ENCODE measurements around the gene ADAD1. TPM values are rescaled to one million over a fixed set of nuclear protein-coding genes. Genes with fewer than 3 reads are reported as not detected.

ADAD1 gene
- total RNA-seq, 1 donor from 2014 or later = not detected

GRCh38 chr4:122403861-122404260, 25.1 kb downstream of the ADAD1 start:
- no peak for DNase-seq (ENCODE audit: extremely low spot score, unreplicated experiment)
- no peaks in the 10 kb centered on the region for H3K9me3 Mint-ChIP-seq (ENCODE audit: unreplicated experiment)
- H3K4me1 Mint-ChIP-seq (ENCODE audit: unreplicated experiment) = no peaks in the 10 kb centered on the region
- no peaks in the 10 kb centered on the region for H3K36me3 Mint-ChIP-seq (ENCODE audit: unreplicated experiment)
- H3K4me3 Mint-ChIP-seq (ENCODE audit: unreplicated experiment) = no peak overlapping the region
- TF ChIP-seq, protein P1, sequence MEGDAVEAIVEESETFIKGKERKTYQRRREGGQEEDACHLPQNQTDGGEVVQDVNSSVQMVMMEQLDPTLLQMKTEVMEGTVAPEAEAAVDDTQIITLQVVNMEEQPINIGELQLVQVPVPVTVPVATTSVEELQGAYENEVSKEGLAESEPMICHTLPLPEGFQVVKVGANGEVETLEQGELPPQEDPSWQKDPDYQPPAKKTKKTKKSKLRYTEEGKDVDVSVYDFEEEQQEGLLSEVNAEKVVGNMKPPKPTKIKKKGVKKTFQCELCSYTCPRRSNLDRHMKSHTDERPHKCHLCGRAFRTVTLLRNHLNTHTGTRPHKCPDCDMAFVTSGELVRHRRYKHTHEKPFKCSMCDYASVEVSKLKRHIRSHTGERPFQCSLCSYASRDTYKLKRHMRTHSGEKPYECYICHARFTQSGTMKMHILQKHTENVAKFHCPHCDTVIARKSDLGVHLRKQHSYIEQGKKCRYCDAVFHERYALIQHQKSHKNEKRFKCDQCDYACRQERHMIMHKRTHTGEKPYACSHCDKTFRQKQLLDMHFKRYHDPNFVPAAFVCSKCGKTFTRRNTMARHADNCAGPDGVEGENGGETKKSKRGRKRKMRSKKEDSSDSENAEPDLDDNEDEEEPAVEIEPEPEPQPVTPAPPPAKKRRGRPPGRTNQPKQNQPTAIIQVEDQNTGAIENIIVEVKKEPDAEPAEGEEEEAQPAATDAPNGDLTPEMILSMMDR (IDR thresholded peaks at IDR 0.05) = no peak
- H3K27me3 Mint-ChIP-seq (ENCODE audit: unreplicated experiment) = peaks cover 39% of the 10 kb centered on the region
- no peak overlapping the region for H3K27ac Mint-ChIP-seq (ENCODE audit: unreplicated experiment)

GRCh38 chr4:122412547-122412946, 33.7 kb downstream of the ADAD1 start:
- H3K27ac Mint-ChIP-seq (ENCODE audit: unreplicated experiment) = no peak overlapping the region
- peaks cover 42% of the 10 kb centered on the region for H3K27me3 Mint-ChIP-seq (ENCODE audit: unreplicated experiment)
- H3K4me3 Mint-ChIP-seq (ENCODE audit: unreplicated experiment) = no peak overlapping the region
- H3K4me1 Mint-ChIP-seq (ENCODE audit: unreplicated experiment) = no peaks in the 10 kb centered on the region
- H3K36me3 Mint-ChIP-seq (ENCODE audit: unreplicated experiment) = no peaks in the 10 kb centered on the region
- no peaks in the 10 kb centered on the region for H3K9me3 Mint-ChIP-seq (ENCODE audit: unreplicated experiment)
- DNase-seq (ENCODE audit: extremely low spot score, unreplicated experiment) = no peak
- TF ChIP-seq, protein P1 (IDR thresholded peaks at IDR 0.05) = no peak

GRCh38 chr4:122423246-122423645, 44.4 kb downstream of the ADAD1 start:
- H3K4me1 Mint-ChIP-seq (ENCODE audit: unreplicated experiment) = no peaks in the 10 kb centered on the region
- no peaks in the 10 kb centered on the region for H3K9me3 Mint-ChIP-seq (ENCODE audit: unreplicated experiment)
- DNase-seq (ENCODE audit: extremely low spot score, unreplicated experiment) = no peak
- H3K4me3 Mint-ChIP-seq (ENCODE audit: unreplicated experiment) = no peak overlapping the region
- TF ChIP-seq, protein P1 (IDR thresholded peaks at IDR 0.05) = no peak
- H3K27ac Mint-ChIP-seq (ENCODE audit: unreplicated experiment) = no peak overlapping the region
- no peaks in the 10 kb centered on the region for H3K36me3 Mint-ChIP-seq (ENCODE audit: unreplicated experiment)
- peaks cover 39% of the 10 kb centered on the region for H3K27me3 Mint-ChIP-seq (ENCODE audit: unreplicated experiment)

GRCh38 chr4:122431351-122431750, 52.5 kb downstream of the ADAD1 start:
- H3K4me3 Mint-ChIP-seq (ENCODE audit: unreplicated experiment) = no peak overlapping the region
- H3K27me3 Mint-ChIP-seq (ENCODE audit: unreplicated experiment) = peaks cover 41% of the 10 kb centered on the region
- TF ChIP-seq, protein P1 (IDR thresholded peaks at IDR 0.05) = no peak
- no peak overlapping the region for H3K27ac Mint-ChIP-seq (ENCODE audit: unreplicated experiment)
- no peaks in the 10 kb centered on the region for H3K36me3 Mint-ChIP-seq (ENCODE audit: unreplicated experiment)
- no peaks in the 10 kb centered on the region for H3K9me3 Mint-ChIP-seq (ENCODE audit: unreplicated experiment)
- no peaks in the 10 kb centered on the region for H3K4me1 Mint-ChIP-seq (ENCODE audit: unreplicated experiment)
- DNase-seq (ENCODE audit: extremely low spot score, unreplicated experiment) = no peak

GRCh38 chr4:122434285-122434684, 55.5 kb downstream of the ADAD1 start:
- no peaks in the 10 kb centered on the region for H3K4me1 Mint-ChIP-seq (ENCODE audit: unreplicated experiment)
- no peak overlapping the region for H3K4me3 Mint-ChIP-seq (ENCODE audit: unreplicated experiment)
- no peak overlapping the region for H3K27ac Mint-ChIP-seq (ENCODE audit: unreplicated experiment)
- DNase-seq (ENCODE audit: extremely low spot score, unreplicated experiment) = no peak
- H3K9me3 Mint-ChIP-seq (ENCODE audit: unreplicated experiment) = no peaks in the 10 kb centered on the region
- no peaks in the 10 kb centered on the region for H3K36me3 Mint-ChIP-seq (ENCODE audit: unreplicated experiment)
- TF ChIP-seq, protein P1 (IDR thresholded peaks at IDR 0.05) = no peak
- peaks cover 41% of the 10 kb centered on the region for H3K27me3 Mint-ChIP-seq (ENCODE audit: unreplicated experiment)

Data from osteocyte (in vitro differentiated cells).